Thoracic aorta (tissue), 2 donors: ENCODE results near the gene PCBD1. TPM values are rescaled to one million over a fixed set of nuclear protein-coding genes. Genes with fewer than 3 reads are reported as not detected.

Experiments used
- ATAC-seq: fragments of 150-250 bp; one replicate; pipeline ENCODE4 v1.8.0; 2017; ENCODE audit warnings: low read depth; ENCODE audit not compliant: insufficient number of reproducible peaks, low FRiP score
- DNase-seq: peaks from one replicate; pipeline ENCODE4 v3.0.0-alpha.2; 2020; ENCODE audit warnings: low spot score
- H3K27ac ChIP-seq, 2 donors: fragments of 200-600 bp; sonication (generic); 1 replicate in 1 of 2; 2 replicates in 1 of 2; pipeline ENCODE4 v1.5.1; 2016; ENCODE audit warnings: mild to moderate bottlenecking in 2 of 2, moderate library complexity in 2 of 2
- H3K27me3 ChIP-seq: fragments of 200-600 bp; sonication (generic); replicated peaks from 2 replicates; pipeline ENCODE4 v1.6.0; 2016; ENCODE audit warnings: mild to moderate bottlenecking; ENCODE audit not compliant: insufficient read depth
- H3K36me3 ChIP-seq: fragments of 200-600 bp; sonication (generic); one replicate; pipeline ENCODE4 v1.5.1; 2016
- H3K4me1 ChIP-seq, 2 donors: fragments of 200-600 bp; sonication (generic); 1 replicate in 1 of 2; 2 replicates in 1 of 2; pipeline versions ENCODE4 v1.5.1 to v1.6.0; 2016; ENCODE audit warnings: low read depth in 2 of 2, mild to moderate bottlenecking in 1 of 2; ENCODE audit not compliant: control insufficient read depth in 1 of 2
- H3K4me3 ChIP-seq: fragments of 200-600 bp; sonication (generic); 2 replicates; pipeline ENCODE4 v1.5.1; 2016; ENCODE audit warnings: mild to moderate bottlenecking
- H3K9me3 ChIP-seq: fragments of 200-600 bp; sonication (generic); 2 replicates; pipeline ENCODE4 v1.5.1; 2016
- total RNA-seq, 2 donors: library from RNA; depleted of rRNA; stranded (reverse); fragments of >200 nt; gene quantifications; one replicate each; pipeline versions ENCODE4 v1.1.0 to v1.2.3, GENCODE V29; 2016
- TF ChIP-seq, protein P1 (sequence below): fragments of 200-600 bp; sonication (generic); IDR thresholded peaks from one replicate; pipeline ENCODE4 v1.5.1; 2019; ENCODE audit warnings: antibody characterized with exemption

PCBD1 gene
- total RNA-seq, 2 donors from 2014 or later: 12.8 to 36.0 TPM

DNA sequence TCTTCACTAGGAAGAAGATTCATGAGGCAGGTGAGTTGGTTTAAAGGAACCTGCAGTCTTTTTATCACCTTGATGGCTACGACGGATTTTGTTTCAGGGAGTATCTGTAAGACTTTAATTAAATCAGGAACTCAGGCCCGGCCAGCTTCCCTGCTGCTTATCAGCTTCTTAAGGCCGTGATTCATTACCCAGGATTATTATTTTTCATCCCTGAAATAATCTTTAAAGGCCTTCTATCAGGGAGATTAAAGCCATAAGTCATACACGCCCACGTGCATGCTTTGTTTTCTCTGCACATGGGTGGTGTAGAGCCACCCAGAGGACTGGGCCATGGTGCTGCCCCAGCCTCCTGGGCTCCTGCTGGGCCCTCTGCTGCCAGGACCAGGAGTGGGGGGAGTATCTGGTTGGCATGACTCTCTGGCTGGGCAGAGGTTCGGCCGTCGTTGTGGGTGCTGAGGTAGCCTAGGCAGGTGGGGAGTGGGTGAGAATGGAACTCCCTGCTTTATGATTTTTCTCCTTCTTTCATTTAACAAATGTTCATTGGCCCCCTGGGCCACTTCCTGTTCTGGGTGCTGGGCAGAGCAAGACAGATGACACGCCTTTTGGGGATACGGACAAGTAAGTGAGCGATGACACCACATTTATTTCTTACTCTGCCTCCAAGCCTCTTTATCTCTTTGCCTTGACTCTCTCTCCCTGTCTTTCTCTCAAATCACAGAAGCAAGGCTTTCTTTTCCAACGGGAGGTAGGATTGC is 39.0 kb upstream of the PCBD1 start:
- ATAC-seq (no peak), DNase-seq (no peak)
- Histone ChIP-seq H3K36me3 (no peaks in the 10 kb centered on the region), H3K4me1 (peaks cover 3 to 19% of the 10 kb centered on the region in 2 donors), H3K27me3 (no peaks in the 10 kb centered on the region), H3K4me3 (no peak overlapping the region), H3K27ac (no peak overlapping the region), H3K9me3 (no peaks in the 10 kb centered on the region)
- TF ChIP-seq, protein P1, sequence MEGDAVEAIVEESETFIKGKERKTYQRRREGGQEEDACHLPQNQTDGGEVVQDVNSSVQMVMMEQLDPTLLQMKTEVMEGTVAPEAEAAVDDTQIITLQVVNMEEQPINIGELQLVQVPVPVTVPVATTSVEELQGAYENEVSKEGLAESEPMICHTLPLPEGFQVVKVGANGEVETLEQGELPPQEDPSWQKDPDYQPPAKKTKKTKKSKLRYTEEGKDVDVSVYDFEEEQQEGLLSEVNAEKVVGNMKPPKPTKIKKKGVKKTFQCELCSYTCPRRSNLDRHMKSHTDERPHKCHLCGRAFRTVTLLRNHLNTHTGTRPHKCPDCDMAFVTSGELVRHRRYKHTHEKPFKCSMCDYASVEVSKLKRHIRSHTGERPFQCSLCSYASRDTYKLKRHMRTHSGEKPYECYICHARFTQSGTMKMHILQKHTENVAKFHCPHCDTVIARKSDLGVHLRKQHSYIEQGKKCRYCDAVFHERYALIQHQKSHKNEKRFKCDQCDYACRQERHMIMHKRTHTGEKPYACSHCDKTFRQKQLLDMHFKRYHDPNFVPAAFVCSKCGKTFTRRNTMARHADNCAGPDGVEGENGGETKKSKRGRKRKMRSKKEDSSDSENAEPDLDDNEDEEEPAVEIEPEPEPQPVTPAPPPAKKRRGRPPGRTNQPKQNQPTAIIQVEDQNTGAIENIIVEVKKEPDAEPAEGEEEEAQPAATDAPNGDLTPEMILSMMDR: no peak

DNA sequence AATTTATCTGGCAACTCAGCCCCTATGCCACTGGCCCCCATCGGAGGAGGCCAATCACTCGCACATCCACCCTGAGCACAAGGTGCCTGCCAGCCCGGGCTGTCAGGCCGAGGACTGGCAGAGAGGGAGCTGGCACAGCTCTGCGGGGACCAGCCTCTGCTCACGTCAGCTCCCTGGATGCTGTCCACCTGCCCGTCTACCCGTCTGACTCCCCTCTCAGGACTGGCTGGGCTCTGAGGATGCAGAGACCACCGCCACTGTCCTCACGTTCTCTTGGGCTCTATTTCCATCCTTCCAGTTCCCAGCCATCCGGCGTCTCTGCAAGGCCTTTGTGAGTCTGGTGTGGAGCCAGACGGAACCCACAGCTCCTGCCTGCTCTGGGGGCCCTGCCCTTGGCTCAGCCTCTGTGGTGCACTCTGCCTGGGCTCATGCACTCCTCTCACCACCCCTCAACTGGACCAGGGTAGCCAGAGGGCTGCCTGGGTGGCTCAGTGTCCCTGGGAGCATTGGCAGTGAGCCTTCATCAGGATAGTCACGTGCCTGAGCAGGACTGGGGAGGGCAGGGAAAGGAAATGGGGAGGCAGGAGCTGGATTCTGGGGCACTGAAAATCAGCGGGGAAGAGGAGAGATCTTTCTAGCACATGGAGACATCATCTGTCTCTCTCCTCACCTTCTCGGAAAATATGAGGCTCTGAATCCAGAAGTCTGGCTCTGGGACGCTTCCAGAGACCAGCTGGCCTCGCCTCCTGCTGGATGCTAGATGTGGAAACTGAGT is 38.0 kb upstream of the PCBD1 start:
- no peaks in the 10 kb centered on the region for H3K36me3 ChIP-seq
- DNase-seq: no peak
- no peaks in the 10 kb centered on the region for H3K27me3 ChIP-seq
- no peak overlapping the region for H3K27ac ChIP-seq
- H3K4me3 ChIP-seq: no peak overlapping the region
- ATAC-seq: no peak
- TF ChIP-seq, protein P1: no peak
- H3K4me1 ChIP-seq: peaks cover 3 to 19% of the 10 kb centered on the region in 2 donors
- no peaks in the 10 kb centered on the region for H3K9me3 ChIP-seq

DNA sequence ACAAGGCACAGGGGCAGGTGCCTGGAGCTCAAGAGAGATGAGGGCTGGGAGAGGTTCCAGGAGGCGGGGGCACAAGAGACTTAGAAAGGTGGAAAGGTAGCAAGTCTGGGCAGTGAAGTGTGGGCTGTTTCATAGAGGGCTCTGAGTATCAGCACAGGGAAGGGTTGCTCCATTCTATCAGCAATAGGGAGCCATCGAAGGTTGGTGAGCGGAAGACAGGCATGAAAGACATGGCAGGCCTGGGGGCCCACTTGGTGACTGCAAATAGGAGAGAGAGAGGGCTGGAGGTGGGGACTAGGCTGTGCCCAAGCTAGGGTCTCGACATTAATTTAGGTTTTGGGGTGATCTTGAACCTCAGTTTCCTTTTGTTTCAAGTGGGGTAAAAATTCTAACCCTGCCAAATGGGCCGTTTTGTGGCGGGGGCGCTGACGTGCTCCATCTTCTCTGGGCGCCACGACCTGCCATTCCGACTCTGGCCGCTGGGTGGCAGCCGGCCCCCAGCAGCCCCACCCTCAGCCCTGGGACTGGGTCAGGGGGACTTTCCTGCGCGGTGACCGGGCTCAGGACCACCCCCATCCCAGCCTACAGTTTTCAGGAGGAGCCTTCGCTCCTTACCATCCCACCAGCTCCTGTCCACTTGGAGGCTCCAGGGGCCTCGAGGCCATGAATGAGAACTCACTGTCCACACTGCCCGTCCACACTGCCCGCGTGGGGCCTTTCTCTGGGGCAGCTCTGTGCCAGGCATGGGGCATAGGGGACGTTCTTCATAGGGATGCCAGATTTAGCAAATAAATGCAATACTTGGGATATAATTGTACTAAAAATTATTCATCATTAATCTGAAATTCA is 37.2 kb upstream of the PCBD1 start:
- no peak overlapping the region for H3K4me3 ChIP-seq
- TF ChIP-seq, protein P1: peak; percentile 98
- no peak overlapping the region for H3K27ac ChIP-seq
- H3K27me3 ChIP-seq: no peaks in the 10 kb centered on the region
- no peak for DNase-seq
- ATAC-seq: peak; percentile 75
- H3K9me3 ChIP-seq: no peaks in the 10 kb centered on the region
- peaks cover 3 to 19% of the 10 kb centered on the region in 2 donors for H3K4me1 ChIP-seq
- H3K36me3 ChIP-seq: no peaks in the 10 kb centered on the region

DNA sequence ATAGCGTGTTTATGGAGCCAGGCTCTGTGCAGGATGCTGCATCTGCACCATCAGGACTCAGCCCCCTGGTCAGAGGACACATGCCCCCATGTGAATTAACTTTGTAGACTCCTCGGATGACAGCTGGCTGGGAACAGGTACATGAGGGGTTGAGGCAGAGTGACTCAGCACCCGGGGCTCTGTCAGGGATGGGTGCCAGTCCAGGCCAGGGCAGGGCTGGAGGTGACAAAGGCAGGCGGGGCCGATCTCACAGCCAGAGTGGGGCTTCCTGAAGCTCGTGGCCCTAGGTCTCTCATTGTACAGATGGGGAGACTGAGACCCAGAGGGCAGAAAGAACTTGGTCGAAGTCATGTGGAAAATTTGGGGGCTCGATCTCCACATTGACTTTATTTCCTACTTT is 35.3 kb upstream of the PCBD1 start:
- DNase-seq: no peak
- Histone ChIP-seq H3K4me3 (no peak overlapping the region), H3K9me3 (no peaks in the 10 kb centered on the region), H3K27ac (no peak overlapping the region), H3K4me1 (peaks cover 3 to 19% of the 10 kb centered on the region in 2 donors), H3K27me3 (no peaks in the 10 kb centered on the region), H3K36me3 (no peaks in the 10 kb centered on the region)
- TF ChIP-seq, protein P1: no peak
- no peak for ATAC-seq
